Colonic mucosa (tissue), 4 donors: ENCODE results near the gene ADAMTS2. TPM values are rescaled to one million over a fixed set of nuclear protein-coding genes. Genes with fewer than 3 reads are reported as not detected.

Source experiments
- DNase-seq: peaks from one replicate; pipeline ENCODE4 v3.0.0-alpha.2; 2020
- H3K27ac ChIP-seq: fragments of 200-600 bp; one replicate; pipeline ENCODE4 v1.8.0; 2021
- H3K27me3 ChIP-seq: fragments of 200-600 bp; one replicate; pipeline ENCODE4 v1.8.0; 2021
- H3K36me3 ChIP-seq: fragments of 200-600 bp; one replicate; pipeline ENCODE4 v1.8.0; 2021
- H3K4me1 ChIP-seq: fragments of 200-600 bp; one replicate; pipeline ENCODE4 v1.8.0; 2021; ENCODE audit warnings: mild to moderate bottlenecking
- H3K4me3 ChIP-seq: fragments of 200-600 bp; one replicate; pipeline ENCODE4 v1.8.0; 2021
- H3K9ac ChIP-seq, 2 donors: one replicate each; pipeline ENCODE4 v1.7.0; 2013; ENCODE audit warnings: control low read depth in 2 of 2, low read depth in 2 of 2, low read length in 2 of 2
- H3K9me3 ChIP-seq: fragments of 200-600 bp; one replicate; pipeline ENCODE4 v1.8.0; 2021
- CTCF ChIP-seq: fragments of 200-600 bp; IDR thresholded peaks from one replicate; pipeline ENCODE4 v1.8.0; 2022; ENCODE audit warnings: antibody characterized with exemption, mild to moderate bottlenecking
- intact Hi-C: fragments of 100-400 bp; cut with DNase I; formaldehyde crosslinking; loops from one replicate; pipeline ENCODE4 v1.14.1; 2022
- total RNA-seq, 2 donors: library from RNA; stranded (reverse); fragmentation: NEBNext Ultra II Directional in 1 of 2; extraction: Animal tissue kit (Norgen Biotek cat#: 25700) in 1 of 2; gene quantifications; one replicate each; pipeline ENCODE4 v1.2.1, GENCODE V29; 2021
- donor health status: healthy.
- donor health status: DM: no; HTN: no; CAD: no.
- donor health status: DM: no; HTN: no; CAD: no.

ADAMTS2 gene
- total RNA-seq, 2 donors from 2014 or later = 2.9 to 4.0 TPM

- intact Hi-C loops = no loop called here
- no peak overlapping the region for H3K9ac ChIP-seq
- TF ChIP-seq CTCF = no peak
- no peak overlapping the region for H3K27ac ChIP-seq
- H3K36me3 ChIP-seq = no peaks in the 10 kb centered on the region
- no peaks in the 10 kb centered on the region for H3K27me3 ChIP-seq
- no peak for DNase-seq
- H3K4me3 ChIP-seq = no peak overlapping the region
- no peaks in the 10 kb centered on the region for H3K4me1 ChIP-seq
- no peaks in the 10 kb centered on the region for H3K9me3 ChIP-seq
Measured at GRCh38 chr5:179140293-179140692, 205.0 kb downstream of the ADAMTS2 start.

- no peak for DNase-seq
- Histone ChIP-seq H3K27me3 (no peaks in the 10 kb centered on the region), H3K4me3 (no peak overlapping the region), H3K9ac (no peak overlapping the region), H3K36me3 (no peaks in the 10 kb centered on the region), H3K9me3 (no peaks in the 10 kb centered on the region), H3K4me1 (no peaks in the 10 kb centered on the region), H3K27ac (no peak overlapping the region)
- intact Hi-C loops = no loop called here
- no peak for TF ChIP-seq CTCF
Measured at GRCh38 chr5:179139936-179140235, 205.4 kb downstream of the ADAMTS2 start.

- Histone ChIP-seq H3K27me3 (no peaks in the 10 kb centered on the region), H3K27ac (no peak overlapping the region), H3K9ac (no peak overlapping the region), H3K4me3 (no peak overlapping the region), H3K36me3 (no peaks in the 10 kb centered on the region), H3K4me1 (no peaks in the 10 kb centered on the region), H3K9me3 (no peaks in the 10 kb centered on the region)
- no peak for DNase-seq
- no peak for TF ChIP-seq CTCF
- intact Hi-C loops = no loop called here
Measured at GRCh38 chr5:179139111-179139935, 205.9 kb downstream of the ADAMTS2 start.

- intact Hi-C loops = no loop called here
- H3K9ac ChIP-seq = no peak overlapping the region
- no peak overlapping the region for H3K27ac ChIP-seq
- no peak overlapping the region for H3K4me3 ChIP-seq
- H3K4me1 ChIP-seq = no peaks in the 10 kb centered on the region
- no peak for TF ChIP-seq CTCF
- H3K9me3 ChIP-seq = no peaks in the 10 kb centered on the region
- H3K27me3 ChIP-seq = no peaks in the 10 kb centered on the region
- H3K36me3 ChIP-seq = no peaks in the 10 kb centered on the region
- no peak for DNase-seq
Measured at GRCh38 chr5:179138568-179138925, 206.7 kb downstream of the ADAMTS2 start.

GRCh38 chr5:179137643-179138567, 207.4 kb downstream of the ADAMTS2 start:
- H3K27ac ChIP-seq = no peak overlapping the region
- DNase-seq = no peak
- H3K27me3 ChIP-seq = no peaks in the 10 kb centered on the region
- H3K9ac ChIP-seq = no peak overlapping the region
- no peaks in the 10 kb centered on the region for H3K4me1 ChIP-seq
- H3K36me3 ChIP-seq = no peaks in the 10 kb centered on the region
- no peak overlapping the region for H3K4me3 ChIP-seq
- no peak for TF ChIP-seq CTCF
- H3K9me3 ChIP-seq = no peaks in the 10 kb centered on the region
- intact Hi-C loops = no loop called here
